Vagina (tissue), 2 donors: Measurements from ENCODE around the gene NXPH2.

ENCODE experiments used
- CTCF ChIP-seq, 3 experiments: fragments of 450-650 bp in 2 of 3; fragments of 200-600 bp in 1 of 3; sonication (generic) in 1 of 3; IDR thresholded peaks; one replicate each; pipeline ENCODE4 v1.5.1; 2017 to 2019; ENCODE audit warnings: antibody characterized with exemption in 3 of 3, mild to moderate bottlenecking in 2 of 3, moderate library complexity in 2 of 3
- POLR2A ChIP-seq, 2 donors: fragments of 450-650 bp; IDR thresholded peaks; one replicate each; pipeline ENCODE4 v1.6.1; 2017; ENCODE audit warnings: antibody characterized with exemption in 2 of 2, mild to moderate bottlenecking in 2 of 2, moderate library complexity in 2 of 2
- POLR2AphosphoS5 ChIP-seq, 2 donors: sonication (generic); formaldehyde crosslinking; IDR thresholded peaks; one replicate each; pipeline ENCODE4 v1.9.0; 2017; ENCODE audit warnings: antibody characterized with exemption in 2 of 2, mild to moderate bottlenecking in 2 of 2, low read depth in 1 of 2; ENCODE audit not compliant: insufficient read depth in 1 of 2

GRCh38 chr2:138649571-138649970 lies 130.6 kb downstream of the NXPH2 start:
- no peak for TF ChIP-seq POLR2A (IDR thresholded peaks at IDR 0.05)
- TF ChIP-seq CTCF (IDR thresholded peaks at IDR 0.05): no peak
- TF ChIP-seq POLR2AphosphoS5 (IDR thresholded peaks at IDR 0.05; ENCODE audit: insufficient read depth in 1 of 2, low read depth in 1 of 2): no peak
